Stimulated activated CD8-positive, alpha-beta memory T cell treated with anti-CD3 and anti-CD28 coated beads, Interleukin-12 subunit alpha, Interleukin-12 subunit beta, amount 100 ng/mL, for 1 hour (primary cell): ENCODE results near the gene NR0B1.

Source experiments
- DNase-seq: peaks from one replicate; pipeline ENCODE4 v3.0.0-alpha.2; 2020; ENCODE audit warnings: low read depth

NR0B1 gene

GRCh38 chrX:30309139-30309571 is at the start of gene NR0B1:
TSS of gene NR0B1 (minus strand) at chrX:30309390. CDS start at chrX:30309363, 27 bp downstream.
- no peak for DNase-seq

- DNase-seq = no peak
Observed at GRCh38 chrX:30349946-30350345, 40.8 kb upstream of the NR0B1 start.

- DNase-seq = no peak
Observed at GRCh38 chrX:30343206-30343605, 34.0 kb upstream of the NR0B1 start.

DNA sequence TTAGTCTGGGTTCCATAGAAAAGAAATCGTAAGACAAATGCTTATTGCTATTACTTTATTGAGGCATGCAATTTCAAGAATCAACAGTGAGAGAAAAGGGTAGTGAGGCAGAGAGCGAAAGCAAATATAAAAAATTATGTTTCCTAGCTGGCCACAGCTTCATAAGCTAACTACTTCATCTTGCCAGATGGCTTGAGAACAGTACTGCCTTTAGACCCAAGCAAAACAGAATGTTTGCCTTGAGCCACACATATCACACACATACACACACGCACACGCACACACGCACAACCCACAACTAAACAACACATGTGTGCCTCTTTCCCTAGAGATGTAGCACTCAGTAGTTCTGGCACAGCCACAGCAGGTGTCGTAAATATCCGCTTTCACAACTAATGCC is 31.6 kb upstream of the NR0B1 start:
- DNase-seq = no peak

GRCh38 chrX:30327762-30328161 is 18.6 kb upstream of the NR0B1 start:
- DNase-seq = no peak

DNA sequence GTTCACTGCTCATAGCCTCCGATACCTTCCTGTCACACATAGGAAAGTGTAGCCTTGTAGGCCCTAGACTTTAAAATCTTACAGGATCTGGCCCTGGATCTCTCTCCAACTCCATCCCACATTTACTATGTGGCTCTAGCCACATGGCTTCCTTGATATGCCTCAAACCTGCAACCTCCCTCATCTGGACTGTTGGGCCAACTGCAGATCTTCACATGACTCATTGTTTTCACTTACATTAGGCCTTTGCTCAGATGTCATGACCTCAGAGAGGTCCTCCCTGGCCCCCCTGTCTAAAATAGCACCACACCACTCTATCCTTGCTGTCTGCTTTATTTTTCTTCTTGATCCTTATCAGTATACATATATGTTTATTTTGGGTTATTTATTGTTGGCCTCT is 8.1 kb upstream of the NR0B1 start:
- no peak for DNase-seq

GRCh38 chrX:30313322-30313721 is 4.1 kb upstream of the NR0B1 start:
- DNase-seq = no peak

DNA sequence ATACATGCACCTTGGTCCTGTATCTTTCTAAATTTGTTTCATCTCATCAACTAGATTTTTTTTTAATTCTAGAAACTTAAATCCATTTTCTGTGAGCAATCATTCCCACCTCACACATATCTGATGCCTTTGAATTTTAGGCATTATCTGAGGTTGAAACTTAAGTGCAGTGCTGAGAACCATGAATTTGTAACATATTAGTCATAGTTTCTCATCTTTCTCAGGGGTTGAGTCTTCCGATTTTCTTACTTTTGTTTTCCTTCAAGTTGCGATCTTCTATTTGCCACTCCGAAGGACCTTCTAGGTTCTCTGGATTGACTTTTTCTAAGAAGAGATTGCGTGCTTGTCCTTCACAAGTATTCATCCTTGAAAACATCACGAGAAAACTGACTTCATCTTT is 3.7 kb upstream of the NR0B1 start:
- DNase-seq = no peak

DNA sequence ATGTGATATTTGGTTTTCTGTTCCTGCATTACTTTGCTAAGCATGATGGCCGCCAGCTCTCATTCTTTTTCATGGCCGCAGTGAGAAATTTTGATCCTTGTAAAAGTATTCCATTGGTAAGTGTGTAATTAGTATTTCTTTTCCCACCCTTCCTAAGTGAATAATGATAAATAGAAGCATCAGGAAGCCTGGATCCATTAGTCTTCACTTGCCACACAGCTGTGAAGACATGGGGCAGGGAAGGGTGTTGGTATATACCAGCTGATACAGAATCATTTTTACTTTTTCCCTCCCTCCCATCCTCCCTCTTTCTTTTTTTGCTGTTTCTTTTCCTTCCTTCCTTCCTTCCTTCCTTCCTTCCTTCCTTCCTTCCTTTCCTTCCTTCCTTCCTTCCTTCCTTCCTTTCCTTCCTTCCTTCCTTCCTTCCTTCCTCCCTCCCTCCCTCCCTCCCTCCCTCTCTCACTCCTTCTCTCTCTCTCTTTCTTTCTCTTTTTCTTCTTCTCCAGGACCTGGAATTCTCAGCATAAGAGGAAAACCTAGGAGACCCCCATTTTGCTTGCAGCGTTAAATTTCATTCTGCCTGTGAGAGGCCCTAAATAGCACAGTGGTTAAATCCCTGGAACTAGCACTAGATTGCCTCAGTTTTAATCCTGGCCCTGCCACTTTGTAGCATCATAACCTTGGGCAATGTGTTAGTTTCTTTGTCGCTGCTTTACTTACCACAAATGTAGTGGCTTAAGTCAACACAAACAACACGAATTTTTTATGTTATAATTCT is 1.4 kb upstream of the NR0B1 start:
- no peak for DNase-seq

DNA sequence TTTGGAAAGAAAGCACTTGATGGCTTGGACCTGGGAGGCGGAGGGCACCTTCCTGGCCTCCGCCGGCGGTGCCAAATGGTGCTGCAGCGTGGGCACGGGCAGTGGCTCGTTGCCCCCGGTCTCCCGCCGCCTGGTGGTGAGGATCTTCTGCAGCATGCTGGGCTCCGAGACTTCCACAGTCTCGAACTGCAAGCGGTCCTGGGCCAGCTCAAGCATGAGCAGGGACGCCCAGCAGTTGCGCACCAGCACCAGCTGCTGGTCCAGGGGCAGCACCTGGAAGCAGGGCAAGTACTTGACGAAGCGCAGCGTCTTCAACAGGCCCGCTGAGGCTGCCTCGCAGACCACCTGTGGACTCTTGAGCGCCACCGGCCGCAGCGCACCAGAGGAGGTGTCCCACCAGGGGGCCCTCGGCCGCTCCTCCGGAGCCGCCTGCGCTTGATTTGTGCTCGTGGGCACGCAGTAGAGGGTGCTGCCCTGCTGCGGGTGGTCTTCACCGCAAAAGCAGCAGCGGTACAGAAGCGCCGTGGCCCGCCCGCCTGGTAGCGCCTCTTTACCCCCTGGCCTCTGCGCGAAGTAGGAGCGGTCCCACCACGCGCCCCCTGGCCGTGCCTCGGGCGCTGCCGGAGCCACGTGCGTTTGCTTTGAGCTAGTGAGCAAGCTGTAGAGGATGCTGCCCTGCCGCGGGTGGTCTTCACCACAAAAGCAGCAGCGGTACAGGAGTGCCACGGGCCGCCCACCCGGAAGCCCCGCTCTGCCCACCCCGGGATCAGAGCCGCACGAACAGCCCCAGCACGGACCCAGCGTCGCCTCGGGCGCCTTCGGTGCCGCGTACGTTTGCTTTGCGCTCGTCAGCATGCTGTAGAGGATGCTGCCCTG is 689 bp downstream of the NR0B1 start:
- DNase-seq = no peak

DNA sequence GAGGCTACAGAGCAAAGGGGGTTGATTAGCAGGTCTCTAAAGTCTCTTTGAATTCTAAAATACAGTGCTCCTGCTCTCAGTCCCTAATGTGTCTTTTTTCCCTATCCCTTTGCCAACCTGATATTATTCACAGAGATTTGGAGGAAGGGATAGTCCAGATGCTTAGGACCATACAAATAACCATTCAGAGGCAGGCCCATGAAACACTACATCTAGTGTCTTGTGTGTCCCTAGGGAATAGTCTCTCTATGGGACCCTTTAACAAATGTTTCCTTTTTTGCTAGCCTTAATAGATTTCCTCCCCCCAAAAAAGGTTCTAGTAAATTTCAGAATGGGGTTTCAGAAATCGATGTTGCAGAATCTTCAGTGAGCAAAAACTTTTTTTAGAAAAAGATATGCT is 1.7 kb downstream of the NR0B1 start:
- DNase-seq = no peak

DNA sequence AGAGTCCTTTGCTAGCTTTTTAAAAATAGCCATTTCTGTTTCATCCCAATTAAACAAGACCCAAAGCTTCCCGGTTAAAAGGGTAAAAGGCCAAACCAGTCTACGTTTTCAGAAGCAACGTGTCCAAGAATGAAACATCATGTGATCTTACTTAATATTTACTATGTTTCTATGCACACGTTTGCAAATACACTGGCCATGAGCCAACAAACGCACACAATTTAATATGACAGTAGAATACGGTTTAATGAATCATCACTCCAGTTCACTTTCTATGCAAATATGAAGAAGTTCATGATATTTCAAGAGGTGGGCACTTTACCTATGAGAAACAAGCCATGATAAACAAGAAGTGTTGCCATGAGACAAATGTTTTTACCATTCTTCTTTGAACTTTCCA is 4.3 kb downstream of the NR0B1 start:
- DNase-seq = no peak

DNA sequence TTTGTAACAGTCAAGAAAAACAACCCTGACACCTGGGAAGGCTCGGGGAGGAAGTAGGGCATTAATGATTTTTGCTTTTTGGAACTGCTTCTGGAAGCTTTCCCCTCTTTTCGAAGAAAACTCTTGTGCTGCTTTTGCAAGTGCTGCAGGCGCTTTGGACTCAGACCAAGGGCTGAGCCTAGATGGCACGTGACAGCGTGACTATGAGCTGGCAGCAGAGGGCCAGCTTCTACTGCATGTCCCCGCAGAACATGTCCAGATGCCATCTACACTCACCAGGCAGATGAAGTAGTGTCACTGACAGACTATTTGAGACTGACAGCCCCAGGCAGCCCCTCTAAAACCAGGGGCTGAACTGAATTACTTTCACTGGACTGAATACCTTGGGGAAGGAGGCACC is 6.2 kb downstream of the NR0B1 start:
- no peak for DNase-seq

GRCh38 chrX:30301963-30302362 is 7.2 kb downstream of the NR0B1 start:
- no peak for DNase-seq

DNA sequence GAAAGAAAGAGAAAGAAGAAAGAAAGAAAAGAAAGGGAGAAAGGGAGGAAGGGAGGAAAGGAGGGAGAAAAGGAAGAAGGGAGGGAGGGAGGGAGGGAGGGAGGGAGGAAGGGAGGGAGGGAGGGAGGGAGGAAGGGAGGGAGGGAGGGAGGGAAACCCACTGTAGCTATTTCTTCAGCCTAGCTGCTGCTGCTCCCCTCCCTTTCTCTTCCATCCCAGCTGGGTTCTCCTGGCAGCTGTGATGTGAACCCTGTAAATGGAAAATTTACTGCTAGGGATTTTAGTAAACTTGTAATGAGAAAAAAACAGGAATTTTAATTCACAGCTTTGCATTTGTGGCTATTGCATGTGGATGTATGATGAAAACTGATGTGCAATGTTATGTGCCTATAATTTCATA is 8.0 kb downstream of the NR0B1 start:
- DNase-seq = no peak

DNA sequence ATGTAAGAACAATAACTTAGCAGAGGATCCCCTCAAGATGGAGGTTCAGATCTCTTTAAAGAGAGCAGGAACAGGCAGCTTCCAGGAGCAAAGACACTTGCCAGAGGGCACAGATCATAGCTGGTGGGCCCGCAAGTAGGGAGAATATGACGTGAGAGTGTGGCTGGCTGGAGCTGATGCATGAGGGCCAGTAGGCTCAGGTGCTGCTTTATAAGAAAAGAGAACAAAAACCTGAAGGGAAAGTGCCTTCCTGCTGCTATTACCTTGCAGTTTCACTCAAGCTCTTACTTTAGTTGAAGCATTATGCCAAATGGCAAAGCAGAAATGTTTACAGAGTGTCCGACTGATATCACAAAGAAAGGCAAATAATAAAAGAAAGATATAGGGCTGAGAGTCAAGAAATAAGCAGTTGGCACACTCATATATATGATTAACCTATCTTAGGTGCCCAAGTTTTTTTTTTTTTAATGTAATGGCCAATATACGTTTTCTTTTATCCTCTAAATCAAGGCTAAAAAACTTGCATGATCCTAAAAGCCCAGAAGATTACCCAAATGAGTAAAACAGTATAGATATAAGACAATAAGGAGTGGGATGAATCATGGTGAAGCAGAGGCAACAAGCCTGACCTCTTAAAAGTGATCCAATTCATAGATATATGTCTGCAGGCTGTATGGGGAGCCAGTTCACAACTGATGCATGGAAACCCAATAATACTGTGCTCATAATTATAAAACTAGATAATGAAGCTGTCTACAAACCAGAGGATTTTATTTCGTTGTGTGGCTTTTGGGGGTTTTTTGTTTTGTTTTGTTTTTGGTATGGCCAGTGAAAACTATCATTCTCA is 12.6 kb downstream of the NR0B1 start:
- DNase-seq = no peak

DNA sequence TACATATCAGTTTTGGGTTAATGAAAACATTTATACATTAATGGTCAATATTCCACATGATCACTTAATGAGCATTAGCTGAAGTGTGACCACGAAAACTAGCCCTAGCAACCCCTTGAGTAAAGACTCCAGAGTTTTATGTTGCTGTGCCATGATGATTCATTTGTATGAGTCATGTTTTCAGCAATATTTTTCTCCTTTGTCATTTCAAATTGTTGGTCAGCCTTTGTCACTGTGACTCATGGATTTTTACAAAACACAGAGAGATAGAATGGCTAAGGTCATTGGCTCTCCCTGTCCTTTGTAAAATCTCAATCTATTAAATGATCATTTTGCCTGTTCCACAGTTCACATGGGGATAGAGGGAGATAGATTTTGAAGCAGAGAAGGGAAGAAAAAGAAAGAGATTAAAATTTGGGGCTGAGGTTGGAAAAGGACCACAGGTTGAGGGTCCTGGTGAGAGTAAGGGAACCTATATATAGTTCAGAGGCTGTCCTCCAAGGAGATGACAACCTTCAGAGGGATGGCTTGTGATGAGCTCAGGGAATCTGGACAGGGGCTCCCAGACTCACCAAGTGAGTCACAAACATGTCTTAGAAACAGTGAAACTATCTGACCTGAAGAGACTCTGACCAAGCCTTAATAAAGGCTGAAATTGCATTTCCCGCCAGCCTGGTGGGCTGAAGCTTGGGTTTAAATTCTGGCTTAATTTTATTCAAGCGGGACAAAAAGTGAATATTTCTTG is 25.6 kb downstream of the NR0B1 start:
- DNase-seq = no peak

GRCh38 chrX:30282527-30282926 is 26.7 kb downstream of the NR0B1 start:
- no peak for DNase-seq

- no peak for DNase-seq
Observed at GRCh38 chrX:30280428-30280827, 28.8 kb downstream of the NR0B1 start.

DNA sequence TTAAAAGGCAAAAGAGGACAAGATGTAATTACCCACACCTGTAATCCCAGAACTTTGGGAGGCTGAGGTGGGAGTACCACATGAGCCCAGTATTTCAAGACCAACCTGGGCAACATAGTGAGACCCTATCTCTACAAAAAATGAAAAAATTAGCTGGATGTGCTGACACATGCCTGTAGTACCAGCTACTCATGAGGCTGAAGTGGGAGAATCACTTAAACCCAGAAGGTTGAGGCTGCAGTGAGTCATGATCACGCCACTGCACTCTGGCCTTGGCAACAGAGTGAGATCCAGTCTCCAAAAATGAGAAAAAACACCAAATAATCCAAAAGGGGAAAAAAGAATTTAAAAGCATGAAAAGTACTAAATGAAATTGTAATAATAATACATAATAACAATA is 30.8 kb downstream of the NR0B1 start:
- DNase-seq = no peak

DNA sequence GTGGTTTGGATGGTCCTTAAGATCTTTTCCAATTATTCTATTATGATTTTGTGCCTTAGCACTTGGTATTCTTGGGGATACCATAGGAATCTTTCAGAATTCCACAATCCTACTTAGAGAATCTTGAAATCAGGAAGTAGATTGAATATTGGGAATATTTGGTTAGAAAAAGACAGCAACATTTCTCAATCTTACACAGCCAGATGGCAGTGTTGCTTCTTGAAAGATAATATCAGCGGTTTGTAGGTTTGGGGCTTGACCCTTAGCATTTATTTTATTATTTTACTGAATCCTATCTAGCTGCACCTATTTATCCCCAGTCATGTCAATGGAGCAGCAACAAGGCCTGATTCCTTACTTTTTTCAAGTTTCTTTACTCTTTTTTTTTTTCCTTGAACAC is 33.7 kb downstream of the NR0B1 start:
- DNase-seq = no peak

GRCh38 chrX:30270639-30271038 is 38.6 kb downstream of the NR0B1 start:
- no peak for DNase-seq
